ENCODE results near the gene NRIP1.

Gene NRIP1

DNA sequence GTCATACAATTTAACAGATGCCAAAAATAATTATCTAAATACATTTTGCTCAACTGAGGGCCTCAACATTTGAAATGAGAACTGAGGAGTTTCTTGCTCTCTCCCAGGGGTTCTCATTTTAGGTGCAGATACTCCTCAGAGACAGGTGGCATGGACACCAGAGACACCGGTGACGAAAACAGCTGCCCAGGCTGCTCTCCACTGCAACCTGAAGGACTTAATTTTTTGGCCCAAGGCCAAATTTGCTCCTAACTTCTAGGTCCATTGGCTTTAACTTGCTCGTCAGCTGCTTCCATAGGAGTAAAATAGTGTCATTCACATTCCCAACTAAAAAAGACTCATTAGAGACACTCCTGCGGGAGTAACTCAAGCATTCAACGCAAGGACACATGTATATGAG is 87.0 kb downstream of the NRIP1 start:
- TF ChIP-seq, protein P1, sequence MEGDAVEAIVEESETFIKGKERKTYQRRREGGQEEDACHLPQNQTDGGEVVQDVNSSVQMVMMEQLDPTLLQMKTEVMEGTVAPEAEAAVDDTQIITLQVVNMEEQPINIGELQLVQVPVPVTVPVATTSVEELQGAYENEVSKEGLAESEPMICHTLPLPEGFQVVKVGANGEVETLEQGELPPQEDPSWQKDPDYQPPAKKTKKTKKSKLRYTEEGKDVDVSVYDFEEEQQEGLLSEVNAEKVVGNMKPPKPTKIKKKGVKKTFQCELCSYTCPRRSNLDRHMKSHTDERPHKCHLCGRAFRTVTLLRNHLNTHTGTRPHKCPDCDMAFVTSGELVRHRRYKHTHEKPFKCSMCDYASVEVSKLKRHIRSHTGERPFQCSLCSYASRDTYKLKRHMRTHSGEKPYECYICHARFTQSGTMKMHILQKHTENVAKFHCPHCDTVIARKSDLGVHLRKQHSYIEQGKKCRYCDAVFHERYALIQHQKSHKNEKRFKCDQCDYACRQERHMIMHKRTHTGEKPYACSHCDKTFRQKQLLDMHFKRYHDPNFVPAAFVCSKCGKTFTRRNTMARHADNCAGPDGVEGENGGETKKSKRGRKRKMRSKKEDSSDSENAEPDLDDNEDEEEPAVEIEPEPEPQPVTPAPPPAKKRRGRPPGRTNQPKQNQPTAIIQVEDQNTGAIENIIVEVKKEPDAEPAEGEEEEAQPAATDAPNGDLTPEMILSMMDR (IDR thresholded peaks at IDR 0.05; ENCODE audit: extremely low read depth, missing control alignments), result no peak
- no peak for DNase-seq (ENCODE audit: low spot score)

- TF ChIP-seq, protein P1 (IDR thresholded peaks at IDR 0.05; ENCODE audit: extremely low read depth, missing control alignments), result no peak
These were observed 89.5 kb downstream of the NRIP1 start for GRCh38 chr21:14975136-14975919.

DNA sequence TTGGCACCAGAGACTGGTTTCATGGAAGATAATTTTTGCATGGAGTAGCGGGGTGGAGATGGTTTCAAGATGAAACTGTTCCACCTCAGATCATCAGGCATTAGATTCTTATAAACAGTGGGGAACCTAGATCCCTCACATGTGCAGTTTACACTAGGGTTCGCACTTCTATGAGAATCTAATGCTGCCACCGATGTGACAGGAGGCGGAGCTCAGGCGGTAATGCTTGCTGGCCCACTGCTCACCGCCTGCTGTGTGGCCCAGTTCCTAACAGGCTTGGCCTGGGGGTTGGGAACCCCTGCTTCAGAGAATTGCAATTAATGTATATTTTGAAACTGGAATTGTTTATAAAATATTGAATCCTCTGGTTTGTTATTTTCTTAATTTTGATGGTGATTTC is 92.1 kb downstream of the NRIP1 start:
- TF ChIP-seq, protein P1 (IDR thresholded peaks at IDR 0.05; ENCODE audit: extremely low read depth, missing control alignments), result no peak
- no peak for DNase-seq (ENCODE audit: low spot score)

More at GRCh38 chr21:14975136-14975919, 89.5 kb downstream of the NRIP1 start:
- no peak for DNase-seq (ENCODE audit: low spot score)

DNA sequence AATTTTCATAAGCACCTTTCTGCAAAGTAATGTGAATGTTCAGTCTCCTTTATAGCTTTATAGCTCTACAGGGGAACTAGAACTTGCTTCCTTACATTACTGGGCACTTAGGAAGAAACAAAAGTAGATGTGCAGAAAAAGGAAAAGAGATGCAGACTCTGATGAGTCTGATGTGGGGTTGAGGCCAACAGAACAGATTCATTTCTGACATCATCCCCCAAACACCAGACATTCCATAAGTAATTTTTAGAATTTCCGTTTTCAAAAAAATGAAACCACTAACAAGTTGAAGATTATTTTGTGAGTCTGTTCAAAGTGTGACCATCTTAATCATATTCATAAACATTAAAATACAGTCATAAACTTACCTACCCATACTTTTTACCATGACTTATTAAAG is 96.0 kb downstream of the NRIP1 start:
- no peak for DNase-seq (ENCODE audit: low spot score)
- TF ChIP-seq, protein P1 (IDR thresholded peaks at IDR 0.05; ENCODE audit: extremely low read depth, missing control alignments), result no peak

DNA sequence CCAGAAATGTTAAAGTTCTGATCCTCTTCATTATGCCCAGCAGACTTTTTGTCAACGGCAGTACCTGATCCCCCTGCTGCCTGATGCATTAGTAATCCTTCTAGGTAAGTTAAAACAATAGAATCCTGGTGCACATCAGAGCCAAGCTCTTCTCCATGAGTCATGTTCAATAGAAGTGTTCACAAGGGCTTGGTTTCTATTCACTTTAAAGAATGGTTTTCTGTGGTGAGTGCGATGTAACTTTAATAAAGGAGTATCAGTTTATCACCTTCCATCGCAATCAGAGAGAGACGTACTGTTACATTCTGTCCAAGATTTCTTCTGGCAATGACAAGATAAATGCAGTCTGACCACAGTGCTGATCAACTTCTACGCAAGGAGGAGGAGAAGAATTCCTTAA is 96.8 kb downstream of the NRIP1 start:
- TF ChIP-seq, protein P1 (IDR thresholded peaks at IDR 0.05; ENCODE audit: extremely low read depth, missing control alignments), result no peak
- DNase-seq (ENCODE audit: low spot score), result no peak

DNA sequence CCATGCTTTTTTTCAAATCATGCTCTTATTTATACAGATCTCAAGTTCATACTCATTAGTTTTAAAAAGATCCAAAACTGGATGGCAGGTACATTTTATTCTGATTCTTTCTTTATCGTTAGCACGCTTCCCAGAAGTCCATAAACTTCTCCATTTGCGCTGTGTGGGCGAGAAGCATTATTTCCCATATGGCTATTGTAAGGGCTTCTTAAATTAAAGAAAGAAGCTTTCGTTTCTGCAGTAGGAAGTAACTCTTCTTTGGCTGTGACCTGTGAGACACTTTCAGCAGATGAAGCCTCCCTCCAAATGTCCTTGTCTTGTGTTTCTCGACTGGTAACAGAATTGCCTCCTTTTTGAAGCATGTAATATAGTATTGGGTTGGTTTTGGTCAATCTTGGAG is 100.2 kb downstream of the NRIP1 start:
- TF ChIP-seq, protein P1 (IDR thresholded peaks at IDR 0.05; ENCODE audit: extremely low read depth, missing control alignments), result no peak
- no peak for DNase-seq (ENCODE audit: low spot score)

GRCh38 chr21:14962217-14962616 is 102.6 kb downstream of the NRIP1 start:
- TF ChIP-seq, protein P1 (IDR thresholded peaks at IDR 0.05; ENCODE audit: extremely low read depth, missing control alignments), result no peak

More at GRCh38 chr21:14962217-14962616, 102.6 kb downstream of the NRIP1 start:
- DNase-seq (ENCODE audit: low spot score), result no peak

All from GM20000 (cell line).